Tibial nerve (tissue), 3 donors: ENCODE measurements around the gene S100G.

ENCODE experiments used
- POLR2A ChIP-seq, 2 donors: fragments of 450-650 bp; IDR thresholded peaks; one replicate each; pipeline ENCODE4 v1.6.1; 2017; ENCODE audit warnings: antibody characterized with exemption in 2 of 2, mild to moderate bottlenecking in 2 of 2, moderate library complexity in 2 of 2
- TF ChIP-seq, protein P1 (sequence below), 5 experiments: fragments of 200-600 bp in 3 of 5; fragments of 450-650 bp in 2 of 5; sonication (generic) in 3 of 5; IDR thresholded peaks; one replicate each; pipeline ENCODE4 v1.5.1; 2016 to 2019; ENCODE audit warnings: antibody characterized with exemption in 5 of 5, mild to moderate bottlenecking in 3 of 5, moderate library complexity in 2 of 5

- TF ChIP-seq, protein P1, sequence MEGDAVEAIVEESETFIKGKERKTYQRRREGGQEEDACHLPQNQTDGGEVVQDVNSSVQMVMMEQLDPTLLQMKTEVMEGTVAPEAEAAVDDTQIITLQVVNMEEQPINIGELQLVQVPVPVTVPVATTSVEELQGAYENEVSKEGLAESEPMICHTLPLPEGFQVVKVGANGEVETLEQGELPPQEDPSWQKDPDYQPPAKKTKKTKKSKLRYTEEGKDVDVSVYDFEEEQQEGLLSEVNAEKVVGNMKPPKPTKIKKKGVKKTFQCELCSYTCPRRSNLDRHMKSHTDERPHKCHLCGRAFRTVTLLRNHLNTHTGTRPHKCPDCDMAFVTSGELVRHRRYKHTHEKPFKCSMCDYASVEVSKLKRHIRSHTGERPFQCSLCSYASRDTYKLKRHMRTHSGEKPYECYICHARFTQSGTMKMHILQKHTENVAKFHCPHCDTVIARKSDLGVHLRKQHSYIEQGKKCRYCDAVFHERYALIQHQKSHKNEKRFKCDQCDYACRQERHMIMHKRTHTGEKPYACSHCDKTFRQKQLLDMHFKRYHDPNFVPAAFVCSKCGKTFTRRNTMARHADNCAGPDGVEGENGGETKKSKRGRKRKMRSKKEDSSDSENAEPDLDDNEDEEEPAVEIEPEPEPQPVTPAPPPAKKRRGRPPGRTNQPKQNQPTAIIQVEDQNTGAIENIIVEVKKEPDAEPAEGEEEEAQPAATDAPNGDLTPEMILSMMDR (IDR thresholded peaks at IDR 0.05), result no peak
- TF ChIP-seq POLR2A (IDR thresholded peaks at IDR 0.05), result no peak
Measured at GRCh38 chrX:16678689-16679088, 28.7 kb downstream of the S100G start.
